HCEC 1CT (cell line): ENCODE measurements around the gene ZNF518B.
"Not testable (repeated sequence)": the region's sequence is repeated elsewhere in the genome, so short reads cannot be mapped to it uniquely, and the experiment has no call there.

Experiments
- DNase-seq: peaks from one replicate; pipeline ENCODE4 v3.0.0-alpha.2; 2017

The ZNF518B gene

GRCh38 chr4:10456595-10457254, 501 bp downstream of the ZNF518B start:
- no peak for DNase-seq

- no peak for DNase-seq
Measured at GRCh38 chr4:10456260-10456594, 999 bp downstream of the ZNF518B start.

- no peak for DNase-seq
Measured at GRCh38 chr4:10455133-10455532, 2.1 kb downstream of the ZNF518B start.

DNA sequence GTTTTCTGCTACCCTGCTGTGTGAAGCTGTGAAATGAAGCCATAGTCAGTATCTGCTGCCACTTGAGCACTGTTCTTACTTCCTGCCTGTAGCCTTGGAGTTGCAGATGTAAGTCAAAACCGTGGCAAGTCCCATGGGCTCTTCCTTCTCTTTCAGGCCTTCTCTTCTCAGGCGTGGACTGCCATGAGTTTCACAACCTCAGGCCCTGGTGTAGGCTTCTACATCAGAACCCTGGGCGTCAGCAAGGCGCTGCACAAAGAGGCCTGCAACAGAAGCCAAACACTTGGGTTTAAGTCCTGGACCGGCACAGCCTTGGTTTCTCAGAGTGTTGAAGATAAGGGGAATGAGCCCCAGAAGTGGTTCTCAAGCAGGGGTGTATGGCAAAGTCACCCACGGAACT, 2.5 kb downstream of the ZNF518B start:
- no peak for DNase-seq

GRCh38 chr4:10454121-10454520, 3.1 kb downstream of the ZNF518B start:
- no peak for DNase-seq

DNA sequence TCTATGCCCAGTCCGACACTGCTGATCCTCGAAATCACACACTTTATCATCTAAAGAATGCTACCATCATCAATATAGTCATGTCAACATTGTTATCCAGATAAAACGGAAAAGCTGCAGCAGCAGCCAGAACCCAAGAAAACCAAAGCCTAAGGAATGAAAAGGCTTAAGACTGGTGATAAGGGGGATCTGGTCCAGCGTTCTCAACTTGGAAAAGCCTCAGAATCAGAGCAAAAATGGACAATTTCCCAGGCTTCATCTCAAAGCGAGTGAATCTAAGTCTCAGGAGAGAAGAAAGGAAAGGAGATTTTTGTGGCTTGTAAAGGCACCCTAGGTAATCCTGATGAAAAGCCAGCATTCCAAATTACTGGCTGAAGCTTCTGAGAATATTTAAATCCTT, 8.2 kb downstream of the ZNF518B start:
- no peak for DNase-seq

- DNase-seq: no peak
Measured at GRCh38 chr4:10442976-10443375, 14.2 kb downstream of the ZNF518B start.

GRCh38 chr4:10441512-10441911, 15.7 kb downstream of the ZNF518B start:
- DNase-seq: no peak

DNA sequence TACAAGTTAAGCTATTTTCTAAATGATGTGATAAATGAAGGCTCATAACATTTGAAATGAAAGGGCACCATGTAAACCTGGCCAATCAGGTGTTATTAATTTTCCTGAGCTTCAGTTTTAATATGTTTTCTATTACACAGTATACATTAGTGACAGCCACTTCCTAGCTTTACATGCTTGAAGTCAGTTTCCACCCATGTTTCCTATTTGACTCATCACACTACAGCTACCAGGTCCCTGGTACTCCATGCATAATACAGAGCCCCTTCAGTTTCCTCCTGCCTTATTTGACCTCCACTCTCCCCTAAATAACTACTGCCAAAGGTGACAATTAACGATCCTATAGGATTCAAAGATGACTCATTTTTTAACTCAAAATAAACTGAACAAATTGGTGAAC, 18.3 kb downstream of the ZNF518B start:
- no peak for DNase-seq

GRCh38 chr4:10437735-10438134, 19.5 kb downstream of the ZNF518B start:
- DNase-seq: no peak

GRCh38 chr4:10427680-10428079, 29.5 kb downstream of the ZNF518B start:
- not testable (repeated sequence) for DNase-seq

- no peak for DNase-seq
Measured at GRCh38 chr4:10421344-10422055, 35.7 kb downstream of the ZNF518B start.

GRCh38 chr4:10417740-10418139, 39.5 kb downstream of the ZNF518B start:
- DNase-seq: no peak

DNA sequence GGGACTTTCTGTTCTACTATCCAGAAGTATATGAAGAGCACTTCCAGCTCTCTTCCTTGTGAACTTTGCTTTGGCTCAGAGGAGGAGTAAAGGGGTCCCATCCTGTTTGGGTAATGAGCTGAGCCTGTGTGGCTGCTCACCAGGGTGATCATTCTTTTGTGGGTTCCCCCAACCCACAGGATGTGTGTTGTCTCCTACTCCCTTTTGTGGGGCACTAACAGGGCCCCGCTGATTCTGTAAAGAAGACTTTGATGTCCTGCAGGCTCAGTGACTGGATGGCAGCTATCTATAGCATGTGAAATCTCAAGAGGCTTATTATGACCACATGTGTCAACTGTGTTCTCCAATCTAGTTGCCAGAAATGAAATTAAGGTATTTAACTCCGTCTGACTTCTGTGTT, 40.8 kb downstream of the ZNF518B start:
- no peak for DNase-seq

- DNase-seq: no peak
Measured at GRCh38 chr4:10413177-10413576, 44.0 kb downstream of the ZNF518B start.

GRCh38 chr4:10405672-10406071, 51.6 kb downstream of the ZNF518B start:
- DNase-seq: no peak

GRCh38 chr4:10403633-10404445, 53.4 kb downstream of the ZNF518B start:
- DNase-seq: no peak

DNA sequence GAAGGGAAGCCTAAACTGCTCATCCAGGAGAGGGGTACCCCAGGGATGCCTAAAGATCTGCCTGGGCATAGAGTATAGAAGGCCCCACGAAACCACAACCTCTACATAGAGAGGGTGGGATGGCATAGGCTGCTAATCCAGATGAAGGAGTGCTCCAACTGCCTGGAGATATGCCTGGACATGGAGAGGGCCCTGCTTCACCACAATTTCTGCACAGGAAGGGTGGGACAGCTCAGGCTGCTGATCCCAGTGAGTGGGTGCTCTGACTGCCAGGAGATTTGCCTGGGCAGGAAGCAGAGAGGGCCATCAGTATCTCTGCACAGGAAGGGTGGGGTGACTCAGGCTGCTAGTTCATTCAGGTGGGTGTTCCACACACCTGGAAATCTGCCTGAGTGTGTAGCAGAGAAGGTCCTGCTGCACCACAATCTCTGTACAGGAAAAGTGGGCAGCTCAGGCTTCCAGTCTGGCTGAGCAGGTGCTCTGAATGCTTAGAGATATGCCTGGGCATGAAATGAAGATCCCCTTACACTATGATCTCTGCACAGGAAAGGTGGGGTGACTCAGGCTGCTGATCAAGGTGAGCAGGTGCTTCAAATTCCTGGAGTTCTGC, 61.1 kb downstream of the ZNF518B start:
- DNase-seq: no peak
